SK-N-SH (cell line): Measurements from ENCODE around the gene SLAMF7.

Experiments
- CTCF ChIP-seq: fragments of 200-600 bp; sonication (generic); IDR thresholded peaks from 2 replicates; pipeline ENCODE4 v1.6.1; 2017; ENCODE audit warnings: antibody characterized with exemption, mild to moderate bottlenecking, moderate library complexity
- EP300 ChIP-seq, 2 experiments: IDR thresholded peaks; 2 replicates each; pipeline versions ENCODE4 v1.4.0 to v1.6.1; 2012; ENCODE audit warnings: borderline replicate concordance in 1 of 2, low read depth in 1 of 2, low read length in 1 of 2
- EZH2phosphoT487 ChIP-seq: fragments of 200-600 bp; sonication (generic); IDR thresholded peaks from 2 replicates; pipeline ENCODE4 v1.6.1; 2017; ENCODE audit warnings: low read depth, mixed run types, mild to moderate bottlenecking, antibody characterized with exemption, moderate library complexity, borderline replicate concordance
- IRF3 ChIP-seq: fragments of 150-350 bp; IDR thresholded peaks from 2 replicates; pipeline ENCODE4 v1.6.1; 2016; ENCODE audit warnings: mild to moderate bottlenecking, low read depth, low read length
- MXI1 ChIP-seq: IDR thresholded peaks from 2 replicates; pipeline ENCODE4 v1.6.1; 2012; ENCODE audit warnings: mild to moderate bottlenecking, low read depth, low read length, improper control_type of control experiment
- NRF1 ChIP-seq: IDR thresholded peaks from 2 replicates; pipeline ENCODE4 v1.6.1; 2012; ENCODE audit warnings: low read depth, mild to moderate bottlenecking, low read length
- POLR2AphosphoS5 ChIP-seq: IDR thresholded peaks from 2 replicates; pipeline ENCODE4 v1.6.1; 2012; ENCODE audit warnings: low read depth, low read length
- RAD21 ChIP-seq: IDR thresholded peaks from 2 replicates; pipeline ENCODE4 v1.6.1; 2012; ENCODE audit warnings: mild to moderate bottlenecking, low read length
- REST ChIP-seq: IDR thresholded peaks from 2 replicates; pipeline ENCODE4 v1.6.1; 2012; ENCODE audit warnings: mild to moderate bottlenecking, low read depth, low read length, moderate library complexity
- RXRA ChIP-seq: IDR thresholded peaks from 2 replicates; pipeline ENCODE4 v1.4.0; 2012; ENCODE audit warnings: low read depth, mild to moderate bottlenecking, borderline replicate concordance
- SMC3 ChIP-seq: IDR thresholded peaks from 2 replicates; pipeline ENCODE4 v1.6.1; 2012; ENCODE audit warnings: low read depth, low read length, improper control_type of control experiment
- TAF1 ChIP-seq: IDR thresholded peaks from 2 replicates; pipeline ENCODE4 v1.6.1; 2012; ENCODE audit warnings: low read depth, mild to moderate bottlenecking, low read length, moderate library complexity, borderline replicate concordance
- TF ChIP-seq, protein P1 (sequence below): IDR thresholded peaks from 2 replicates; pipeline ENCODE4 v1.4.0; 2012; ENCODE audit warnings: low read depth
- TF ChIP-seq, protein P2 (sequence below): IDR thresholded peaks from 2 replicates; pipeline ENCODE4 v1.4.0; 2012; ENCODE audit warnings: low read depth, borderline replicate concordance

DNA sequence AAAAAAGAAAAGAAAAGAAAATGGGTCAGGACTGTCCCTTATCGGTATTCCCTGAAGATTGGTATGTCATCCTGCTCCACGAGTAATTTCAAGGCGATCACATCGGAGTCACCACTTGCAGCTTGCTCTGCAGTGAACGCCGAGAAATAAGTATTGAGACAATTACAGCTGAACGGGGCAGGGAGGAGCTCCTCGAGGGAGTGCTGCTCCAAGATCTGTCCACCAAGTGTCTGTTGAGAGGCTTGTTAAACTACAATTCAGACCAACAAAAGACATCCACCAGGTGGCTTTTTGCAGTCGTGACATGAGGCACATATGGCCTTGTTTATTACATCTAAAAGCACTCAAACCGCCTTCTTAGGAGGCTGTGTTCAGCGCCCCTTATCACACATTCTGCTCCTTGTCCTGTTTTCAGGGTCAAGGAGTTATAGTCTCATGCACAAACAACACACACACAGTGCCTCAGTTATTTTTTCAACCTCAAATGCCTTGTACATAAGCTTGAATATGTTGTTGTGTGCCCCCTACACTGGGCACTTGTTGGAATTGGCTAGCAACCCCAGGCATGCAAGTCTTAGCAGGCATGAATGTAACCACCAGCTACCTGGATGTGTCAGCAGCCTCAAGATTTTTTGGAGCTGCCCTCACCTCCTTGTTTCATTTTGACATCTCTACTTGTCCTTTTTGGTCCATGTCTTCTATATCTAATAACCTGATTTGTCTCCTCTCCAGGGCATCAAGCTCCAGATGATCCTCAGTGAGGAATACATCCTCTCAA lies 14.4 kb upstream of the SLAMF7 start:
- TF ChIP-seq NRF1, result no peak
- TF ChIP-seq CTCF, result no peak
- TF ChIP-seq POLR2AphosphoS5, result no peak
- no peak for TF ChIP-seq RXRA
- no peak for TF ChIP-seq EZH2phosphoT487
- no peak for TF ChIP-seq EP300 (IDR thresholded peaks at IDR 0.05; ENCODE audit: borderline replicate concordance in 1 of 2, low read depth in 1 of 2, low read length in 1 of 2)
- TF ChIP-seq SMC3, result no peak
- no peak for TF ChIP-seq TAF1
- TF ChIP-seq RAD21, result no peak
- TF ChIP-seq IRF3, result no peak
- TF ChIP-seq MXI1, result no peak
- TF ChIP-seq REST, result no peak
- TF ChIP-seq, protein P1, sequence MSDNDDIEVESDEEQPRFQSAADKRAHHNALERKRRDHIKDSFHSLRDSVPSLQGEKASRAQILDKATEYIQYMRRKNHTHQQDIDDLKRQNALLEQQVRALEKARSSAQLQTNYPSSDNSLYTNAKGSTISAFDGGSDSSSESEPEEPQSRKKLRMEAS, result no peak
- TF ChIP-seq, protein P2, sequence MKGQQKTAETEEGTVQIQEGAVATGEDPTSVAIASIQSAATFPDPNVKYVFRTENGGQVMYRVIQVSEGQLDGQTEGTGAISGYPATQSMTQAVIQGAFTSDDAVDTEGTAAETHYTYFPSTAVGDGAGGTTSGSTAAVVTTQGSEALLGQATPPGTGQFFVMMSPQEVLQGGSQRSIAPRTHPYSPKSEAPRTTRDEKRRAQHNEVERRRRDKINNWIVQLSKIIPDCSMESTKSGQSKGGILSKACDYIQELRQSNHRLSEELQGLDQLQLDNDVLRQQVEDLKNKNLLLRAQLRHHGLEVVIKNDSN, result no peak
